Endothelial cell of umbilical vein (primary cell): ENCODE measurements around the gene SERINC2. TPM values are rescaled to one million over a fixed set of nuclear protein-coding genes. Genes with fewer than 3 reads are reported as not detected.

Experiments used
- BruUV-seq: library from RNA; stranded (reverse); fragments of 400-500 nt; replicated peaks from 2 replicates; lab custom pipeline; 2021; lab: Mats Ljungman, UMichigan
- CTCF ChIA-PET: fragments of 300-600, 350-600 bp; sonication (Branson Sonifier 250); formaldehyde crosslinking; loops from one replicate; lab custom pipeline; 2021; ENCODE audit warnings: antibody characterized with exemption, inconsistent platforms; lab: Charles Lee
- POLR2A ChIA-PET: fragments of 300-600, 350-600 bp; sonication (Branson Sonifier 250); formaldehyde crosslinking; loops from one replicate; lab custom pipeline; 2021; ENCODE audit warnings: antibody characterized with exemption, inconsistent platforms; lab: Charles Lee
- DNase-seq: peaks from one replicate; pipeline ENCODE4 v3.0.0-alpha.2; 2011; ENCODE audit warnings: low read depth, low spot score
- FAIRE-seq: peaks from 2 replicates; lab custom pipeline; 2011; peaks lifted over from hg19 to GRCh38; lab: Jason Lieb, UNC
- H2AFZ ChIP-seq: 2 replicates; pipeline ENCODE4 v1.6.0; 2012; ENCODE audit warnings: low read depth, low read length, control low read depth, inconsistent platforms
- H3K27ac ChIP-seq: 2 replicates; pipeline ENCODE4 v1.5.1; 2011; ENCODE audit warnings: low read depth, mild to moderate bottlenecking, control low read depth, low read length, moderate library complexity; ENCODE audit not compliant: insufficient read depth
- H3K27me3 ChIP-seq, 2 experiments: 2 replicates each; pipeline versions ENCODE4 v1.6.0 to v1.6.1; 2011; ENCODE audit warnings: low read length in 2 of 2, mixed read lengths in 1 of 2; ENCODE audit not compliant: control insufficient read depth in 2 of 2, insufficient read depth in 2 of 2
- H3K36me3 ChIP-seq, 2 experiments: 2 replicates in 1 of 2; 3 replicates in 1 of 2; pipeline ENCODE4 v1.5.1; 2011; ENCODE audit warnings: low read length in 2 of 2, mild to moderate bottlenecking in 1 of 2, moderate library complexity in 1 of 2; ENCODE audit not compliant: control insufficient read depth in 2 of 2, insufficient read depth in 2 of 2; ENCODE audit errors: extremely low read depth in 1 of 2
- H3K4me1 ChIP-seq: 3 replicates; pipeline ENCODE4 v1.5.1; 2011; ENCODE audit warnings: mild to moderate bottlenecking, low read length; ENCODE audit not compliant: control insufficient read depth, insufficient read depth; ENCODE audit errors: extremely low read depth
- H3K4me2 ChIP-seq: 2 replicates; pipeline ENCODE4 v1.6.1; 2011; ENCODE audit warnings: low read length, control low read depth, mixed read lengths; ENCODE audit not compliant: insufficient read depth
- H3K4me3 ChIP-seq, 3 experiments: fragments of 200-600 bp in 1 of 3; sonication (generic), shearing (Covaris generic) in 1 of 3; replicated peaks in 1 of 3; 2 replicates each; pipeline ENCODE4 v1.5.1; 2011 to 2016; ENCODE audit warnings: control low read depth in 3 of 3, low read length in 3 of 3, mild to moderate bottlenecking in 2 of 3, inconsistent platforms in 1 of 3, low read depth in 1 of 3, moderate library complexity in 1 of 3; ENCODE audit not compliant: insufficient read depth in 1 of 3
- H3K79me2 ChIP-seq: 2 replicates; pipeline ENCODE4 v1.6.0; 2012; ENCODE audit warnings: low read length, inconsistent platforms; ENCODE audit not compliant: control insufficient read depth, insufficient read depth
- H3K9ac ChIP-seq: replicated peaks from 2 replicates; pipeline ENCODE3; 2011; ENCODE audit warnings: low read length, control low read depth; ENCODE audit not compliant: insufficient read depth; ENCODE audit errors: extremely low read depth
- H3K9me1 ChIP-seq: replicated peaks from 3 replicates; pipeline ENCODE4 v1.6.0; 2011; ENCODE audit warnings: mild to moderate bottlenecking, low read length; ENCODE audit not compliant: control insufficient read depth, insufficient read depth; ENCODE audit errors: extremely low read depth
- H3K9me3 ChIP-seq: replicated peaks from 2 replicates; pipeline ENCODE4 v1.5.1; 2012; ENCODE audit warnings: low read length, inconsistent platforms; ENCODE audit not compliant: control insufficient read depth, insufficient read depth
- H4K20me1 ChIP-seq: replicated peaks from 2 replicates; pipeline ENCODE3; 2011; ENCODE audit warnings: mild to moderate bottlenecking, low read length; ENCODE audit not compliant: control insufficient read depth, insufficient read depth; ENCODE audit errors: extremely low read depth
- CTCF ChIP-seq, 2 donors: IDR thresholded peaks; 1 replicate in 1 of 2; 2 replicates in 1 of 2; pipeline ENCODE4 v1.5.1; 2011; ENCODE audit warnings: low read length in 2 of 2, mild to moderate bottlenecking in 2 of 2, moderate library complexity in 2 of 2, control low read depth in 1 of 2, inconsistent platforms in 1 of 2, low read depth in 1 of 2; ENCODE audit not compliant: insufficient read depth in 1 of 2; ENCODE audit errors: extremely low read depth in 1 of 2
- FOS ChIP-seq: IDR thresholded peaks from 2 replicates; pipeline ENCODE4 v1.6.1; 2011; ENCODE audit warnings: mild to moderate bottlenecking, low read length, moderate library complexity, borderline replicate concordance; ENCODE audit not compliant: insufficient read depth
- JUN ChIP-seq: IDR thresholded peaks from 2 replicates; pipeline ENCODE4 v1.6.1; 2011; ENCODE audit warnings: borderline replicate concordance, low read depth; ENCODE audit not compliant: insufficient read length, insufficient read depth
- MYC ChIP-seq: IDR thresholded peaks from one replicate; pipeline ENCODE4 v1.6.1; 2011; ENCODE audit warnings: mild to moderate bottlenecking, low read depth, low read length
- POLR2A ChIP-seq: IDR thresholded peaks from 2 replicates; pipeline ENCODE4 v1.6.1; 2012; ENCODE audit warnings: low read depth, mild to moderate bottlenecking, control low read depth, low read length
- dilution Hi-C: fragments of 300-500 bp; cut with MboI; formaldehyde crosslinking; loops from one replicate; pipeline ENCODE4 v1.15.0; 2019; ENCODE audit warnings: low sequenced_read_pairs; ENCODE audit not compliant: extremely low pct_ligation_motif_present
- intact Hi-C: fragments of 100-400 bp; cut with micrococcal nuclease; formaldehyde crosslinking; loops from one replicate; pipeline ENCODE4 v1.10.0; 2022
- polyA plus RNA-seq, 4 experiments: library from polyadenylated mRNA; depleted of rRNA in 3 of 4; stranded (reverse) in 3 of 4; unstranded in 1 of 4; fragments of >200 nt; gene quantifications; 2 replicates each; pipeline versions ENCODE4 v1.2.1 to v1.2.3, GENCODE V29; 2011 to 2012; ENCODE audit warnings: missing spikeins in 1 of 4
- total RNA-seq: library from RNA; stranded (reverse); gene quantifications from 2 replicates; pipeline ENCODE4 v1.2.3, GENCODE V29; 2021

Gene SERINC2
- total and polyA plus RNA-seq, 2 donors (not counting 3 experiments of a cell fraction or from before 2014, with no cell fraction given), result 19.4 to 34.6 TPM

- Histone ChIP-seq H3K27ac (no peak overlapping the region), H3K9me1 (no peaks in the 10 kb centered on the region), H3K27me3 (no peaks in the 10 kb centered on the region), H3K4me2 (no peak overlapping the region), H4K20me1 (no peaks in the 10 kb centered on the region), H3K9me3 (no peaks in the 10 kb centered on the region), H3K36me3 (no peaks in the 10 kb centered on the region), H3K79me2 (no peaks in the 10 kb centered on the region), H3K9ac (no peak overlapping the region), H3K4me1 (peaks cover 4% of the 10 kb centered on the region), H2AFZ (no peak overlapping the region), H3K4me3 (no peak overlapping the region)
- TF ChIP-seq MYC (no peak), POLR2A (no peak), CTCF (IDR thresholded peaks at IDR 0.05; ENCODE audit: extremely low read depth in 1 of 2, insufficient read depth in 1 of 2, low read depth in 1 of 2, low read length in 2 of 2) (peak; percentile 28 to 57), JUN (no peak), FOS (no peak)
- intact Hi-C loops, result loop anchor here (1.0 kb wide), 5 partner anchors 27 to 237 kb away; partner anchors contain the start of genes FABP3 and SNRNP40
- BruUV-seq, result no TSS peak
- POLR2A ChIA-PET, result no interaction called here
- CTCF ChIA-PET, result interaction anchor here (0.7 to 17.5 kb wide), 20 partner anchors 8 to 368 kb away, joined by 3 to 236 read pairs (median 4); partner anchors contain the start of genes FABP3, SNRNP40 and ZCCHC17
- no peak for DNase-seq
- FAIRE-seq, result peak; percentile 54
- dilution Hi-C loops, result no loop called here
These were observed 8.5 kb downstream of the SERINC2 start for GRCh38 chr1:31421371-31422040.
